ENCODE results near the gene MIS18BP1.

DNA sequence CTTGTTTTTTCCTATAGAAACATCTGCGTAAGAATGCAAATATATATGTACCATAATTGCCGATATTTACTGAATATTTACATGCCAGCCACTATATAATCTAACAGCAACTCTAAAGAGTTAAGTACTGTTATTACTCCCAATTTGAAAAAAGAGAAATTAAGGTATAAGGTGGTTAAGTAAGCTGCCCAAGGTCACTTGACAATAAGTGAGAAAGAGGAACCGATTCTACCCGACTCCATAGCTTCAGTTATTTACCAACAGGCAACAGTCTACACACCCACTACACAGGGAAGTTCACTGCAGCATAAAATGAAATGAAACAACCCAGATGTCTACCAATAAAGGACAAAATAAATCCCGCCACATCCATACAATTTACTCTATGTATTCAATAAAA, 1.1 kb downstream of the MIS18BP1 start:
- TF ChIP-seq POLR2A (IDR thresholded peaks at IDR 0.05; ENCODE audit: low read depth, low read length) (no peak), POLR2AphosphoS5 (IDR thresholded peaks at IDR 0.05; ENCODE audit: low read depth, low read length) (no peak), TAF1 (IDR thresholded peaks at IDR 0.05; ENCODE audit: borderline replicate concordance, low read depth, low read length) (no peak)

All from GM12892 (cell line).